OCI-LY3 (cell line): ENCODE data around the gene NR6A1.

Experiments used
- H2AFZ ChIP-seq: fragments of 200-600, 300-600 bp; shearing (Covaris generic); 2 replicates; pipeline ENCODE4 v1.6.0; 2014; ENCODE audit warnings: antibody characterized with exemption, low read depth, low read length
- H3K27ac ChIP-seq: fragments of 200-600, 300-600 bp; sonication (generic); 2 replicates; pipeline ENCODE4 v1.5.1; 2014; ENCODE audit warnings: mild to moderate bottlenecking, low read length, moderate library complexity, mixed read lengths
- H3K27me3 ChIP-seq: fragments of 200-600, 300-600 bp; sonication (generic); 2 replicates; pipeline ENCODE4 v1.6.1; 2014; ENCODE audit warnings: low read depth, low read length, mixed read lengths
- H3K36me3 ChIP-seq: fragments of 200-600, 300-600 bp; sonication (generic); replicated peaks from 2 replicates; pipeline ENCODE3; 2014; ENCODE audit warnings: low read depth, low read length, mixed read lengths
- H3K4me1 ChIP-seq: fragments of 300-600, 200-600 bp; sonication (generic); 2 replicates; pipeline ENCODE4 v1.6.1; 2014; ENCODE audit warnings: low read length, mixed read lengths
- H3K4me2 ChIP-seq: fragments of 200-600, 300-600 bp; sonication (generic); 2 replicates; pipeline ENCODE4 v1.6.1; 2014; ENCODE audit warnings: low read length, mixed read lengths
- H3K4me3 ChIP-seq: fragments of 300-600, 200-600 bp; sonication (generic); 2 replicates; pipeline ENCODE4 v1.5.1; 2014; ENCODE audit warnings: antibody characterized with exemption, mild to moderate bottlenecking, low read length, moderate library complexity
- H3K79me2 ChIP-seq: fragments of 300-600, 200-600 bp; shearing (Covaris generic); 2 replicates; pipeline ENCODE4 v1.6.1; 2014; ENCODE audit warnings: mild to moderate bottlenecking, low read length, mixed read lengths
- H3K9ac ChIP-seq: fragments of 300-600, 200-600 bp; shearing (Covaris generic); 2 replicates; pipeline ENCODE4 v1.6.0; 2014; ENCODE audit warnings: mild to moderate bottlenecking, low read length, moderate library complexity
- H3K9me3 ChIP-seq: fragments of 200-600, 300-600 bp; shearing (Covaris generic); 2 replicates; pipeline ENCODE4 v1.6.1; 2014; ENCODE audit warnings: low read length, mixed read lengths; ENCODE audit not compliant: insufficient read depth
- H4K20me1 ChIP-seq: fragments of 200-600, 300-600 bp; sonication (generic); 2 replicates; pipeline ENCODE4 v1.6.1; 2016; ENCODE audit warnings: low read length, mixed read lengths; ENCODE audit not compliant: insufficient read depth
- CTCF ChIP-seq: fragments of 200-600, 300-600 bp; sonication (generic); IDR thresholded peaks from 2 replicates; pipeline ENCODE4 v1.5.1; 2014; ENCODE audit warnings: antibody characterized with exemption, low read length, low read depth
- EZH2phosphoT487 ChIP-seq: fragments of 200-600 bp; shearing (Covaris generic); IDR thresholded peaks from 2 replicates; pipeline ENCODE4 v1.6.1; 2018; ENCODE audit warnings: antibody characterized with exemption, mixed run types, low read depth

NR6A1 gene

GRCh38 chr9:124551472-124552272 lies 219.4 kb downstream of the NR6A1 start:
- no peaks in the 10 kb centered on the region for H3K36me3 ChIP-seq
- no peak overlapping the region for H3K27ac ChIP-seq
- H3K9me3 ChIP-seq: no peaks in the 10 kb centered on the region
- H4K20me1 ChIP-seq: no peaks in the 10 kb centered on the region
- H3K4me1 ChIP-seq: no peaks in the 10 kb centered on the region
- H3K4me3 ChIP-seq: no peak overlapping the region
- H3K27me3 ChIP-seq: no peaks in the 10 kb centered on the region
- no peak overlapping the region for H3K4me2 ChIP-seq
- no peak overlapping the region for H3K9ac ChIP-seq
- H2AFZ ChIP-seq: no peak overlapping the region
- no peak for TF ChIP-seq EZH2phosphoT487
- peak; percentile 69 for TF ChIP-seq CTCF
- H3K79me2 ChIP-seq: 0 out of 2 replicates have a peak, but pooled peaks cover under 1% of the 10 kb centered on the region

DNA sequence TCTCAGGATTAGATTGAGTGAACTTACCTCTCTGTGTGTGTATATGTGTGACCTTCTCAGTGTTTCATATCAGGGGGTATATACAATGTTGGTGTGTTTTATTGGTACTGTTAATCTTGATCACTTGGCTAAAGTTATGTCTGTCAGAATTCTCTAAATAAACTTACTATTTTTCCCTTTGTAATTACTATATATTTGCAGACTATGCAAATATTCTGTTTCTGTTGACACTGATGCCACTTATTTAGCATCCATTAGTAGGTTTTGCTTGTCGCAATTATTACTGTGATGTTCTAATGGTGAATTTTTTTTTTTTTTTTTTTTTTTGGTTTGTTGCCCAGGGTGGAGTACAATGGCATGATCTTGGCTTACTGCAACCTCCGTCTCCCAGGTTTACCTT lies 221.0 kb downstream of the NR6A1 start:
- Histone ChIP-seq H3K36me3 (no peaks in the 10 kb centered on the region), H3K9me3 (no peaks in the 10 kb centered on the region), H3K4me2 (no peak overlapping the region), H4K20me1 (no peaks in the 10 kb centered on the region), H3K27ac (no peak overlapping the region), H3K27me3 (no peaks in the 10 kb centered on the region), H3K9ac (no peak overlapping the region), H2AFZ (no peak overlapping the region), H3K4me3 (no peak overlapping the region), H3K4me1 (no peaks in the 10 kb centered on the region), H3K79me2 (no peaks in the 10 kb centered on the region)
- no peak for TF ChIP-seq CTCF

- Histone ChIP-seq H4K20me1 (0 out of 2 replicates have a peak, but pooled peaks cover under 1% of the 10 kb centered on the region), H3K4me2 (no peak overlapping the region), H3K4me3 (no peak overlapping the region), H3K79me2 (no peaks in the 10 kb centered on the region), H2AFZ (no peak overlapping the region), H3K27me3 (no peaks in the 10 kb centered on the region), H3K4me1 (peaks cover 2% of the 10 kb centered on the region), H3K9ac (no peak overlapping the region), H3K36me3 (no peaks in the 10 kb centered on the region), H3K27ac (no peak overlapping the region), H3K9me3 (no peaks in the 10 kb centered on the region)
- TF ChIP-seq EZH2phosphoT487: no peak
- TF ChIP-seq CTCF: no peak
These were observed 222.1 kb downstream of the NR6A1 start for GRCh38 chr9:124549016-124549415.

DNA sequence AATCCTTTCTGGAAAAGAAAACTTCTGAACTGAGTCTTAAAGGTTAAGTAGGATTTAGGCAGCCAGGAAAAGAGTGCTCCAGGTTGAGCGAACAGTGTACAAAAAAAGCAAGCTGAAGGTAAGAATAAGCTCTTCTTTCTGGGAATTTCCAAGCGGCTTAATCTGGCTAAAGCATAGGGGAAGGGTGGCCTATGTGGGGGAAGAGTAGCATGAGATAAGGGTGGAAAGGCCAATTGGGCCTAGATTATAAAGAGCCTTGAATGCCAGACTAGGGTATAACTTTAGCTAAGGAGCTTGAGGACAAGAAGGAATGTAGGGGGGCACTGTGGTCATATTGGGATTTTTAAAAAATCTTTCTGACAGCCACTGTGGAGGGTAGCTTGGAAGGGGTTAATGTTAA lies 226.6 kb downstream of the NR6A1 start:
- Histone ChIP-seq H3K27ac (no peak overlapping the region), H3K9ac (no peak overlapping the region), H3K79me2 (no peaks in the 10 kb centered on the region), H3K36me3 (peaks cover 3% of the 10 kb centered on the region), H3K27me3 (no peaks in the 10 kb centered on the region), H2AFZ (no peak overlapping the region), H3K4me3 (no peak overlapping the region), H3K4me2 (no peak overlapping the region), H3K9me3 (no peaks in the 10 kb centered on the region), H4K20me1 (0 out of 2 replicates have a peak, but pooled peaks cover 6% of the 10 kb centered on the region), H3K4me1 (peaks cover 11% of the 10 kb centered on the region)
- TF ChIP-seq CTCF (no peak), EZH2phosphoT487 (no peak)
